Ovary (tissue), 9 donors: ENCODE measurements around the gene JAM3. TPM values are rescaled to one million over a fixed set of nuclear protein-coding genes. Genes with fewer than 3 reads are reported as not detected.

Experiments used
- DNase-seq, 5 donors: peaks; one replicate each; pipeline ENCODE4 v3.0.0-alpha.2; 2019 to 2020
- H3K27ac ChIP-seq, 2 donors: fragments of 200-600 bp; one replicate each; pipeline versions ENCODE4 v1.5.1 to v1.8.0; 2019 to 2022
- H3K27me3 ChIP-seq: fragments of 200-600 bp; one replicate; pipeline ENCODE4 v1.8.0; 2022
- H3K36me3 ChIP-seq: fragments of 200-600 bp; sonication (generic); one replicate; pipeline ENCODE4 v1.5.1; 2019
- H3K4me1 ChIP-seq: one replicate; pipeline ENCODE4 v1.8.1; 2013; ENCODE audit warnings: mild to moderate bottlenecking, moderate library complexity; ENCODE audit not compliant: insufficient read depth
- H3K4me3 ChIP-seq: fragments of 200-600 bp; sonication (generic); one replicate; pipeline ENCODE4 v1.5.1; 2017
- H3K9me3 ChIP-seq, 2 donors: fragments of 200-600 bp in 1 of 2; sonication (generic) in 1 of 2; one replicate each; pipeline versions ENCODE4 v1.5.1 to v1.8.1; 2013 to 2019; ENCODE audit warnings: mild to moderate bottlenecking in 1 of 2, moderate library complexity in 1 of 2
- CTCF ChIP-seq, 3 donors: fragments of 450-650 bp in 2 of 3; fragments of 200-600 bp in 1 of 3; IDR thresholded peaks; one replicate each; pipeline versions ENCODE4 v1.5.1 to v1.8.0; 2016 to 2022; ENCODE audit warnings: antibody characterized with exemption in 3 of 3, mild to moderate bottlenecking in 1 of 3
- EP300 ChIP-seq: sonication (generic); formaldehyde crosslinking; IDR thresholded peaks from one replicate; pipeline ENCODE4 v1.6.1; 2017; ENCODE audit warnings: antibody characterized with exemption
- POLR2A ChIP-seq: fragments of 450-650 bp; IDR thresholded peaks from one replicate; pipeline ENCODE4 v1.6.1; 2017; ENCODE audit warnings: antibody characterized with exemption, mild to moderate bottlenecking, moderate library complexity
- WGBS, 3 donors: extraction: QIAGEN DNeasy Blood & Tissue Kit in 1 of 3; methylation state at CpG; one replicate each; pipeline versions ENCODE4 v1.1.5 to v1.1.7; 2013 to 2017; 5-methylcytosine and 5-hydroxymethylcytosine counted together
- intact Hi-C, 4 donors: fragments of 100-400 bp; cut with DNase I; formaldehyde crosslinking; loops; one replicate each; pipeline versions ENCODE4 v1.11.0 to v1.15.1; 2022 to 2023
- polyA plus RNA-seq, 2 donors: library from polyadenylated mRNA; stranded (reverse); fragments of 200-250 nt in 1 of 2; fragments of 350-450 nt in 1 of 2; fragmentation: Illumina TruSeq in 1 of 2; extraction: RNeasy Lipid Tissue Mini Kit (QIAGEN cat#74804) in 1 of 2; gene quantifications; one replicate each; pipeline ENCODE4 v1.2.3, GENCODE V29; 2013 to 2014
- total RNA-seq, 7 donors: library from RNA; depleted of rRNA in 2 of 7; stranded (reverse); fragments of >200 nt in 2 of 7; fragmentation: NEBNext Ultra II Directional in 3 of 7; extraction: Animal tissue kit (Norgen Biotek cat#: 25700) in 3 of 7; gene quantifications; one replicate each; pipeline versions ENCODE4 v1.1.0 to v1.2.4, GENCODE V29; 2016 to 2023
- donor health status: DM: no; HTN: no; CAD: no; lungs with moderate emphysema.
- donor health status: DM: no; HTN: no; CAD: no.
- donor health status: Bipolar disorder and iron deficiency.
- donor health status: DM: yes; HTN: yes; CAD: no.
- donor health status: DM: no; HTN: no; CAD: no.
- donor health status: DM: yes; HTN: yes; CAD: no.

The JAM3 gene
- total and polyA plus RNA-seq, 9 donors, result 32.5 to 95.0 (median 72.3) TPM

- intact Hi-C loops, result no loop called here
- no peak overlapping the region for H3K4me3 ChIP-seq
- H3K27me3 ChIP-seq, result no peaks in the 10 kb centered on the region
- no peak for TF ChIP-seq CTCF (IDR thresholded peaks at IDR 0.05)
- TF ChIP-seq POLR2A, result no peak
- TF ChIP-seq EP300, result no peak
- WGBS, 3 donors, result 96 to 98% (median 98%) methylated on average over 10 of the region's 10 CpGs
- no peaks in the 10 kb centered on the region for H3K9me3 ChIP-seq
- no peaks in the 10 kb centered on the region for H3K36me3 ChIP-seq
- H3K27ac ChIP-seq, result no peak overlapping the region
- no peak for DNase-seq
- H3K4me1 ChIP-seq, result peaks cover 2% of the 10 kb centered on the region
Measured at GRCh38 chr11:134171951-134172350, 103.1 kb downstream of the JAM3 start.

GRCh38 chr11:134173296-134173695 lies 104.4 kb downstream of the JAM3 start:
- no peak overlapping the region for H3K4me3 ChIP-seq
- H3K27me3 ChIP-seq, result no peaks in the 10 kb centered on the region
- WGBS, 3 donors, result 95 to 98% (median 98%) methylated on average over 5 of the region's 5 CpGs
- H3K36me3 ChIP-seq, result no peaks in the 10 kb centered on the region
- peaks cover 4% of the 10 kb centered on the region for H3K4me1 ChIP-seq
- no peak overlapping the region for H3K27ac ChIP-seq
- TF ChIP-seq POLR2A (no peak), EP300 (no peak), CTCF (IDR thresholded peaks at IDR 0.05) (no peak)
- H3K9me3 ChIP-seq, result no peaks in the 10 kb centered on the region
- no peak for DNase-seq
- intact Hi-C loops, result no loop called here

GRCh38 chr11:134176284-134176683 lies 107.4 kb downstream of the JAM3 start:
- intact Hi-C loops, result no loop called here
- no peaks in the 10 kb centered on the region for H3K36me3 ChIP-seq

GRCh38 chr11:134178032-134178674 lies 109.3 kb downstream of the JAM3 start:
- TF ChIP-seq EP300, result no peak
- TF ChIP-seq CTCF (IDR thresholded peaks at IDR 0.05), result no peak
- no peak for TF ChIP-seq POLR2A
- H3K4me3 ChIP-seq, result no peak overlapping the region
- H3K36me3 ChIP-seq, result no peaks in the 10 kb centered on the region
- no peak overlapping the region for H3K27ac ChIP-seq
- peaks cover 4% of the 10 kb centered on the region for H3K4me1 ChIP-seq
- no peaks in the 10 kb centered on the region for H3K9me3 ChIP-seq
- intact Hi-C loops, result no loop called here
- WGBS, 3 donors, result 20 to 38% (median 28%) methylated on average over 5 of the region's 5 CpGs
- H3K27me3 ChIP-seq, result no peaks in the 10 kb centered on the region
- DNase-seq, result no peak

More at GRCh38 chr11:134176284-134176683, 107.4 kb downstream of the JAM3 start:
- 95 to 98% (median 97%) methylated on average over 13 of the region's 13 CpGs for WGBS, 3 donors
- TF ChIP-seq EP300 (no peak), POLR2A (no peak), CTCF (IDR thresholded peaks at IDR 0.05) (no peak)
- Histone ChIP-seq H3K4me3 (no peak overlapping the region), H3K27me3 (no peaks in the 10 kb centered on the region), H3K4me1 (peaks cover 4% of the 10 kb centered on the region), H3K9me3 (no peaks in the 10 kb centered on the region), H3K27ac (no peak overlapping the region)
- DNase-seq, result no peak
